Right lobe of liver (tissue), 6 donors: ENCODE results near the gene DCD. TPM values are rescaled to one million over a fixed set of nuclear protein-coding genes. Genes with fewer than 3 reads are reported as not detected.

ENCODE experiments used
- ATAC-seq, 4 donors: fragments of 200-7000 bp; cut with Tn5 transposase; one replicate each; pipeline ENCODE4 v1.9.1; 2020; ENCODE audit warnings: mild to moderate bottlenecking in 4 of 4, moderate library complexity in 4 of 4
- DNase-seq, 3 donors: peaks; one replicate each; pipeline ENCODE4 v3.0.0-alpha.2; 2020
- H3K27ac ChIP-seq, 3 donors: fragments of 200-600 bp; one replicate each; pipeline ENCODE4 v1.8.0; 2022
- H3K27me3 ChIP-seq, 2 donors: fragments of 200-600 bp; one replicate each; pipeline ENCODE4 v1.8.0; 2022
- H3K36me3 ChIP-seq, 4 donors: fragments of 200-600 bp; sonication (generic) in 1 of 4; one replicate each; pipeline versions ENCODE4 v1.5.1 to v1.8.0; 2017 to 2022; ENCODE audit warnings: control low read depth in 1 of 4
- H3K4me1 ChIP-seq, 4 donors: fragments of 200-600 bp; sonication (generic) in 1 of 4; one replicate each; pipeline versions ENCODE4 v1.5.1 to v1.8.0; 2017 to 2022; ENCODE audit warnings: control low read depth in 1 of 4
- H3K4me3 ChIP-seq, 3 donors: fragments of 200-600 bp; one replicate each; pipeline ENCODE4 v1.8.0; 2022
- H3K9me3 ChIP-seq, 4 donors: fragments of 200-600 bp; sonication (generic) in 1 of 4; one replicate each; pipeline versions ENCODE4 v1.5.1 to v1.8.0; 2017 to 2022; ENCODE audit warnings: control low read depth in 1 of 4
- CTCF ChIP-seq, 4 donors: fragments of 200-600 bp in 3 of 4; fragments of 450-650 bp in 1 of 4; IDR thresholded peaks; one replicate each; pipeline versions ENCODE4 v1.5.1 to v1.8.0; 2016 to 2022; ENCODE audit warnings: antibody characterized with exemption in 4 of 4, mild to moderate bottlenecking in 2 of 4
- POLR2A ChIP-seq: fragments of 450-650 bp; IDR thresholded peaks from one replicate; pipeline ENCODE4 v1.6.1; 2017; ENCODE audit warnings: antibody characterized with exemption, mild to moderate bottlenecking
- WGBS: methylation state at CpG from one replicate; pipeline ENCODE4 v1.1.6; 2018; ENCODE audit warnings: low coverage, low lambda C conversion rate; ENCODE audit not compliant: insufficient coverage; ENCODE audit errors: missing lambda C conversion rate; 5-methylcytosine and 5-hydroxymethylcytosine counted together
- intact Hi-C, 2 donors: fragments of 100-400 bp; cut with DNase I; formaldehyde crosslinking; loops; one replicate each; pipeline versions ENCODE4 v1.11.2 to v1.14.1; 2022
- total RNA-seq, 6 experiments: library from RNA; depleted of rRNA in 2 of 6; stranded (reverse); fragments of >200 nt in 2 of 6; fragmentation: NEBNext Ultra II Directional in 3 of 6; extraction: Animal tissue kit (Norgen Biotek cat#: 25700) in 3 of 6; gene quantifications; one replicate each; pipeline versions ENCODE4 v1.1.0 to v1.2.4, GENCODE V29; 2016 to 2023
- donor health status: DM: no; HTN: yes; CAD: no.
- donor health status: DM: no; HTN: no; CAD: no.
- donor health status: DM: no; HTN: no; CAD: no.
- donor health status: DM: no; HTN: yes; CAD: no.
- donor health status: DM: no; HTN: yes; CAD: no.

DCD gene
- total RNA-seq, 6 experiments from 2014 or later: not detected

GRCh38 chr12:54608769-54609168, 39.4 kb downstream of the DCD start:
- no peak for DNase-seq
- no peaks in the 10 kb centered on the region for H3K27me3 ChIP-seq
- no peak for ATAC-seq
- 100% methylated on average over 1 of the region's 2 CpGs for WGBS
- no peaks in the 10 kb centered on the region for H3K4me1 ChIP-seq
- intact Hi-C loops: no loop called here
- no peaks in the 10 kb centered on the region for H3K9me3 ChIP-seq
- H3K36me3 ChIP-seq: no peaks in the 10 kb centered on the region
- no peak overlapping the region for H3K4me3 ChIP-seq
- TF ChIP-seq CTCF (IDR thresholded peaks at IDR 0.05) (no peak), POLR2A (no peak)
- no peak overlapping the region for H3K27ac ChIP-seq

- no peaks in the 10 kb centered on the region for H3K4me1 ChIP-seq
- H3K27ac ChIP-seq: no peak overlapping the region
- WGBS: 31% methylated on average over 3 of the region's 6 CpGs
- no peaks in the 10 kb centered on the region for H3K36me3 ChIP-seq
- no peaks in the 10 kb centered on the region for H3K9me3 ChIP-seq
- no peaks in the 10 kb centered on the region for H3K27me3 ChIP-seq
- ATAC-seq: no peak
- intact Hi-C loops: no loop called here
- TF ChIP-seq POLR2A (no peak), CTCF (IDR thresholded peaks at IDR 0.05) (no peak)
- no peak for DNase-seq
- no peak overlapping the region for H3K4me3 ChIP-seq
Observed at GRCh38 chr12:54608156-54608555, 40.0 kb downstream of the DCD start.

- Histone ChIP-seq H3K4me1 (no peaks in the 10 kb centered on the region), H3K27ac (no peak overlapping the region), H3K27me3 (no peaks in the 10 kb centered on the region), H3K4me3 (no peak overlapping the region), H3K36me3 (no peaks in the 10 kb centered on the region), H3K9me3 (no peaks in the 10 kb centered on the region)
- 57% methylated on average over 3 of the region's 4 CpGs for WGBS
- TF ChIP-seq CTCF (IDR thresholded peaks at IDR 0.05) (no peak), POLR2A (no peak)
- intact Hi-C loops: no loop called here
- ATAC-seq (no peak), DNase-seq (no peak)
Observed at GRCh38 chr12:54606556-54606955, 41.6 kb downstream of the DCD start.

GRCh38 chr12:54605138-54605970, 42.8 kb downstream of the DCD start:
- no peak overlapping the region for H3K4me3 ChIP-seq
- TF ChIP-seq POLR2A (no peak), CTCF (IDR thresholded peaks at IDR 0.05) (no peak)
- 61% methylated on average over 4 of the region's 6 CpGs for WGBS
- H3K36me3 ChIP-seq: no peaks in the 10 kb centered on the region
- H3K4me1 ChIP-seq: no peaks in the 10 kb centered on the region
- H3K27me3 ChIP-seq: no peaks in the 10 kb centered on the region
- H3K27ac ChIP-seq: no peak overlapping the region
- ATAC-seq (peak in 3 of 4 donors; percentile 30 to 69 (median 47)), DNase-seq (no peak)
- intact Hi-C loops: no loop called here
- H3K9me3 ChIP-seq: no peaks in the 10 kb centered on the region
